ENCODE results near the gene CIDEB. TPM values are rescaled to one million over a fixed set of nuclear protein-coding genes. Genes with fewer than 3 reads are reported as not detected.

The CIDEB gene
- total and polyA plus RNA-seq, 2 of the 13 experiments (the other 11 are each of a cell fraction or from before 2014, with no cell fraction given), result 35.8 to 110 TPM

DNA sequence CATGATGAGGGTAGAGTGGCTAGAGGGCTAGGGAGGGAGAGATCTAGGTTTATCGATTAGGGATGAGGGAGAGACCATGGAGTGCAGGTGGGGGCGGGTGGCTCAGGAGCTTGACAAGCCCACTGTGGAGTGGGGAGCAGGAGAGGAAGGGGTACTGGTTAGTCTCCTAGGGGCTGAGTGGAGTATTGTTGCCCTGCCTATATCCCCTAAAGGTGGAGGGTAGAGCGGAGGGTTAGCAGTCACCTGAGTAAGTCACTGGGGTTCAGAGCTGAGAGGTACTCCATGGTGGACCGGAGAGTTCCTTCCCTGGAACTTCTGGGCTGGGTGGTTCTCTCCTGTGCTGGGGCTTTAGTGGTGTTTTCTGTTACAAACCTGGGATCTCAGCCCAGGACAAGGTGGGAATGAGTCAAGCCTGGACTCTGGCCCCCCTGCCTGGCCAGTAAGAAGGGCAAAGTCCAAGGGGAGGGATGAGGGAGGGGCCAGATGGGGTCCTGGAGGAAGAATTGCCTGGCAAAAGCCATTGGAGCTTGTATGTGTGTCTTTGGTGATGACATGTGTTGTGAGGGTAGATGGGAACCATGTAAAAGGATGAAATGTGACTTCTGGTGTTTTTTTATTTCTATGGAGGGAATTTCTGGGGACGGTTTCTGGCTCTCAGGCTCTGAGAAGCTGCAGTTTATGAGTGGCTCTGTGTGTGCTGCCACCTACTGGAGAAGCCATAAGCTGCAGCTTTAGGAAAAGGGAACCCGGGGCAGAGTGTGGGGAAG is at the start of gene CIDEB (continued):
- no peak for TF ChIP-seq TCF12 (IDR thresholded peaks at IDR 0.05)
- TF ChIP-seq TCF12 (CRISPR knock-in tag; IDR thresholded peaks at IDR 0.05), result peak; percentile 89; the same call in 1 of the 2 replicates
- TF ChIP-seq GFI1 (CRISPR knock-in tag; IDR thresholded peaks at IDR 0.05; ENCODE audit: borderline replicate concordance), result no peak
- TF ChIP-seq ZBTB42 (CRISPR knock-in tag; IDR thresholded peaks at IDR 0.05), result 0 out of 2 replicates have a peak, but pooled peaks have one; percentile 72
- TF ChIP-seq, protein P1, sequence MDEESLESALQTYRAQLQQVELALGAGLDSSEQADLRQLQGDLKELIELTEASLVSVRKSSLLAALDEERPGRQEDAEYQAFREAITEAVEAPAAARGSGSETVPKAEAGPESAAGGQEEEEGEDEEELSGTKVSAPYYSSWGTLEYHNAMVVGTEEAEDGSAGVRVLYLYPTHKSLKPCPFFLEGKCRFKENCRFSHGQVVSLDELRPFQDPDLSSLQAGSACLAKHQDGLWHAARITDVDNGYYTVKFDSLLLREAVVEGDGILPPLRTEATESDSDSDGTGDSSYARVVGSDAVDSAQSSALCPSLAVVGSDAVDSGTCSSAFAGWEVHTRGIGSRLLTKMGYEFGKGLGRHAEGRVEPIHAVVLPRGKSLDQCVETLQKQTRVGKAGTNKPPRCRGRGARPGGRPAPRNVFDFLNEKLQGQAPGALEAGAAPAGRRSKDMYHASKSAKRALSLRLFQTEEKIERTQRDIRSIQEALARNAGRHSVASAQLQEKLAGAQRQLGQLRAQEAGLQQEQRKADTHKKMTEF (CRISPR knock-in tag; IDR thresholded peaks at IDR 0.05), result peak; percentile 94
- TF ChIP-seq HNRNPLL (IDR thresholded peaks at IDR 0.05; ENCODE audit: low read depth, low read length, poor library complexity, severe bottlenecking), result no peak
- no peak for TF ChIP-seq RBAK (CRISPR knock-in tag; IDR thresholded peaks at IDR 0.05)
- TF ChIP-seq ZZZ3 (CRISPR knock-in tag; IDR thresholded peaks at IDR 0.05; ENCODE audit: borderline replicate concordance), result peak; percentile 94
- TF ChIP-seq MIXL1 (CRISPR knock-in tag; IDR thresholded peaks at IDR 0.05), result peak; percentile 96
- TF ChIP-seq, protein P2, sequence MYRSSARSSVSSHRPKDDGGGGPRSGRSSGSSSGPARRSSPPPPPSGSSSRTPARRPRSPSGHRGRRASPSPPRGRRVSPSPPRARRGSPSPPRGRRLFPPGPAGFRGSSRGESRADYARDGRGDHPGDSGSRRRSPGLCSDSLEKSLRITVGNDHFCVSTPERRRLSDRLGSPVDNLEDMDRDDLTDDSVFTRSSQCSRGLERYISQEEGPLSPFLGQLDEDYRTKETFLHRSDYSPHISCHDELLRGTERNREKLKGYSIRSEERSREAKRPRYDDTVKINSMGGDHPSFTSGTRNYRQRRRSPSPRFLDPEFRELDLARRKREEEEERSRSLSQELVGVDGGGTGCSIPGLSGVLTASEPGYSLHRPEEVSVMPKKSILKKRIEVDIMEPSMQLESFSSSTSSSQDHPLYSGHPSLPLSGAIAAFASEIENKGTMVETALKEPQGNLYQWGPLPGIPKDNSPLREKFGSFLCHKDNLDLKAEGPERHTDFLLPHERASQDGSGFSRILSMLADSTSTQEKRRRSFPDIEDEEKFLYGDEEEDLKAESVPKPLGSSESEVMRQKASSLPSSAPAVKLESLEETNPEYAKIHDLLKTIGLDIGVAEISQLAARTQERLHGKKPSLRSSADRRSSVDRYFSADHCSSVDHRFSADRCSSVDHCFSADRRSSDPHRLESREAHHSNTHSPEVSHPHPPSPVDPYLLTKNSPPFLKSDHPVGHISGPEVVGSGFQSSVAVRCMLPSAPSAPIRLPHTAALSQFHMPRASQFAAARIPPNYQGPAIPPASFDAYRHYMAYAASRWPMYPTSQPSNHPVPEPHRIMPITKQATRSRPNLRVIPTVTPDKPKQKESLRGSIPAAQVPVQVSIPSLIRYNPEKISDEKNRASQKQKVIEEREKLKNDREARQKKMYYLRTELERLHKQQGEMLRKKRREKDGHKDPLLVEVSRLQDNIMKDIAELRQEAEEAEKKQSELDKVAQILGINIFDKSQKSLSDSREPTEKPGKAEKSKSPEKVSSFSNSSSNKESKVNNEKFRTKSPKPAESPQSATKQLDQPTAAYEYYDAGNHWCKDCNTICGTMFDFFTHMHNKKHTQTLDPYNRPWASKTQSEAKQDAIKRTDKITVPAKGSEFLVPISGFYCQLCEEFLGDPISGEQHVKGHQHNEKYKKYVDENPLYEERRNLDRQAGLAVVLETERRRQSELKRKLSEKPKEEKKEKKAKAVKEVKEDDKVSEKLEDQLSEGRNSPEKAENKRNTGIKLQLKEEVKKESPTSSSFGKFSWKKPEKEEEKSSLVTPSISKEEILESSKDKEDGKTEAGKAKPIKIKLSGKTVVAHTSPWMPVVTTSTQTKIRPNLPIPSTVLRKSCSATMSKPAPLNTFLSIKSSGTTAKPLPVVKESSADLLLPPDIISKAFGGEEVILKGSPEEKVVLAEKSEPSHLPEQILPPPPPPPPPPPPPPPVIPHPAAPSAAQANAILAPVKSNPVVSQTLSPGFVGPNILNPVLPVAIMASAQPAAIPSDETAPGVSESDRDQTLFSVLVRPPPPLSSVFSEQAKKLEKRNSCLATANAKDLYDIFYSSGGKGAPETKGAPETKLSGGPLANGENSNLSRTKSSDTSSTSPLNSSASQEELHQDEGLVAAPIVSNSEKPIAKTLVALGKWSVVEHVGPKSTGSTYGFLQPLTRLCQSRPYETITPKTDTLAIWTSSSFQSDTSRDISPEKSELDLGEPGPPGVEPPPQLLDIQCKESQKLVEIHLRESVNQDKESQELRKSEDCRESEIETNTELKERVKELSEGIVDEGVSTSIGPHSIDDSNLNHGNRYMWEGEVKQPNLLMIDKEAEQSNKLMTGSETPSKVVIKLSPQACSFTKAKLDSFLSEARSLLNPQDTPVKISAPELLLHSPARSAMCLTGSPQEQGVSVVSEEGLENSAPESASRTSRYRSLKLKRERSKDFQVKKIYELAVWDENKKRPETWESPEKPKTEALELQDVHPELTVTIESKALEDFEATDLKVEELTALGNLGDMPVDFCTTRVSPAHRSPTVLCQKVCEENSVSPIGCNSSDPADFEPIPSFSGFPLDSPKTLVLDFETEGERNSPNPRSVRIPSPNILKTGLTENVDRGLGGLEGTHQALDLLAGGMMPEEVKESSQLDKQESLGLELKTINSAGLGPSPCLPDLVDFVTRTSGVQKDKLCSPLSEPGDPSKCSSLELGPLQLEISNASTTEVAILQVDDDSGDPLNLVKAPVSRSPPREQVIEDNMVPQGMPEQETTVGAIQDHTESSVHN (CRISPR knock-in tag; IDR thresholded peaks at IDR 0.05), result peak; percentile 87; the same call in 1 of the 2 replicates
- TF ChIP-seq, protein P3, sequence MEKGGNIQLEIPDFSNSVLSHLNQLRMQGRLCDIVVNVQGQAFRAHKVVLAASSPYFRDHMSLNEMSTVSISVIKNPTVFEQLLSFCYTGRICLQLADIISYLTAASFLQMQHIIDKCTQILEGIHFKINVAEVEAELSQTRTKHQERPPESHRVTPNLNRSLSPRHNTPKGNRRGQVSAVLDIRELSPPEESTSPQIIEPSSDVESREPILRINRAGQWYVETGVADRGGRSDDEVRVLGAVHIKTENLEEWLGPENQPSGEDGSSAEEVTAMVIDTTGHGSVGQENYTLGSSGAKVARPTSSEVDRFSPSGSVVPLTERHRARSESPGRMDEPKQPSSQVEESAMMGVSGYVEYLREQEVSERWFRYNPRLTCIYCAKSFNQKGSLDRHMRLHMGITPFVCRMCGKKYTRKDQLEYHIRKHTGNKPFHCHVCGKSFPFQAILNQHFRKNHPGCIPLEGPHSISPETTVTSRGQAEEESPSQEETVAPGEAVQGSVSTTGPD (CRISPR knock-in tag; IDR thresholded peaks at IDR 0.05), result no peak; the same call in 1 of the 2 replicates
- TF ChIP-seq, protein P4, sequence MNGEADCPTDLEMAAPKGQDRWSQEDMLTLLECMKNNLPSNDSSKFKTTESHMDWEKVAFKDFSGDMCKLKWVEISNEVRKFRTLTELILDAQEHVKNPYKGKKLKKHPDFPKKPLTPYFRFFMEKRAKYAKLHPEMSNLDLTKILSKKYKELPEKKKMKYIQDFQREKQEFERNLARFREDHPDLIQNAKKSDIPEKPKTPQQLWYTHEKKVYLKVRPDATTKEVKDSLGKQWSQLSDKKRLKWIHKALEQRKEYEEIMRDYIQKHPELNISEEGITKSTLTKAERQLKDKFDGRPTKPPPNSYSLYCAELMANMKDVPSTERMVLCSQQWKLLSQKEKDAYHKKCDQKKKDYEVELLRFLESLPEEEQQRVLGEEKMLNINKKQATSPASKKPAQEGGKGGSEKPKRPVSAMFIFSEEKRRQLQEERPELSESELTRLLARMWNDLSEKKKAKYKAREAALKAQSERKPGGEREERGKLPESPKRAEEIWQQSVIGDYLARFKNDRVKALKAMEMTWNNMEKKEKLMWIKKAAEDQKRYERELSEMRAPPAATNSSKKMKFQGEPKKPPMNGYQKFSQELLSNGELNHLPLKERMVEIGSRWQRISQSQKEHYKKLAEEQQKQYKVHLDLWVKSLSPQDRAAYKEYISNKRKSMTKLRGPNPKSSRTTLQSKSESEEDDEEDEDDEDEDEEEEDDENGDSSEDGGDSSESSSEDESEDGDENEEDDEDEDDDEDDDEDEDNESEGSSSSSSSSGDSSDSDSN (CRISPR knock-in tag; IDR thresholded peaks at IDR 0.05), result peak; percentile 71
- TF ChIP-seq NFE2L2 (IDR thresholded peaks at IDR 0.05; ENCODE audit: low read length), result peak; percentile 3; the same call in 1 of the 2 replicates

All from HepG2 (cell line).